HG02840 (cell line): ENCODE results near the gene GLRX2.

Source experiments
- ATAC-seq: cut with Tn5 transposase; IDR thresholded peaks from one replicate; pipeline ENCODE4 v1.9.1; 2021; ENCODE audit warnings: mild to moderate bottlenecking, moderate library complexity, moderate number of reproducible peaks; ENCODE audit not compliant: unreplicated experiment, low FRiP score

The GLRX2 gene

DNA sequence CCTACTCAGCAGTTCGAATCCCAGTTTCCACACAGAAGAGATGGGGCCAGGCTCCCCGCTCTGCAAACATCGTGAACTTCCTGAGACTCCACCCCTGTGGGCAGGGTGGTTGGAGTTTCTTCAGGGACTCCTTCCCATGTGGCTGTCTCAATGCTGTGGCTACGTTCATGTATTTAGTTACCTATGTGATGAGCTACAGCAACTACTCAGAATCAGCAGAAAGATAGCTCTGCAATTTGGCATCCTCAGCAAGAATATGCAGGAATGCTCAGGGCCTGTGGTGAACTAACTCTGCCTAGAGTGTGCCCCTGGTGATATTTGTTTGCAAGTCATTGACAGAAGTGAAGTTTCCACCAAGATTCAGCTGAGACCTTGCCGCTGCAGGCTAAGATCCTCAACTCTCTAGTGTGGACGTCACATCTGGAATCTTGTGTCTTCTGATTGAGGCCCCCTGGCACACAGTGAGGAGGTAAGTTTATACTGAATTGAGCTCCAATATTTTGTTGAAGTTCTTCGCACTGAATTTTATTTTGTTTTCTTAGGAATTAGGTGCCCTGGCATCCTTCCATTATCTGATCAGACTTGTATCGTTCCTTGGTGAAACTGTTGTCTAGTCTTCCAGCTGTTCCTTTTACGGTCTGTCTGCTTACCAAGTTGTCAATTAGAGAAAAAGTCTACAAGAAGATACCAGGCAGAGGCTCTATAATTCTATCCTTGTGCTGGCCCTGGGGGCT lies 8.2 kb upstream of the GLRX2 start:
- no peak for ATAC-seq

DNA sequence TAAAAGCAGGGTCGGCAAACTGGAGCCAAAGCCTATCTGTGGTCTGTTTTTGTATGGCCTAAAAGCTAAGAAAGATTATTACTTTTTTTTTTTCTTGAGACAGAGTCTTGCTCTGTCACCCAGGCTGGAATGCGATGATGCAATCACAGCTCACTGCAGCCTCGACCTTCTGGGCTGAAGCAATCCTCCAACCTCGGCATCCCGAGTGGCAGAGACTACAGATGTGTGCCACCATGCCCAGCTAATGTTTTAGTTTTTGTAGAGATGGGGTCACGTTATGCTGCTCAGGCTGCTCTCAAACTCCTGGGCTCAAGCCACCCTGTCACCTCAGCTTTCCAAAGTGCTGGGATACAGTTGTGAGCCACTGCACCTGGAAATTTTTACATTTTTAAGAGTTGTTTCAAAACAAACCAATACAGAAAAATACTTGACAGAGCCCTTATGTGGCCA lies 6.5 kb upstream of the GLRX2 start:
- no peak for ATAC-seq

DNA sequence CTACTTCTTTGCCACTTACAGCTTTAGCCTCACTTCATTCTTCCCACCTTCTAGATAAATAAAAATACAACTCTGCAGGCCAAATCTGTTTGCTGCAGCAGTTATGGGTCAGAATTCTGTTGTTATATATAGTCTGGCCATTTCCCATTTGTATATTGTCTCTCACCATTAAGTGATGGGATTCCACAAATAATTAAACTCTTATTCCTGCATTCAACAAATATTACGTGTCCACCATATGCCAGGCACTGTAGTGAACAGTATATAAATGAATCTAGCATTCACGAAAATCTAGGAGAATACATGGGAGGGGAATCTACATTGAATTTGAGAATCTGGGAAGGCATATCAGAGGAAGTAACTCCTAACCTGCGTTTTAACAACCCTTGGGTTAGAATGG lies 5.7 kb upstream of the GLRX2 start:
- no peak for ATAC-seq

DNA sequence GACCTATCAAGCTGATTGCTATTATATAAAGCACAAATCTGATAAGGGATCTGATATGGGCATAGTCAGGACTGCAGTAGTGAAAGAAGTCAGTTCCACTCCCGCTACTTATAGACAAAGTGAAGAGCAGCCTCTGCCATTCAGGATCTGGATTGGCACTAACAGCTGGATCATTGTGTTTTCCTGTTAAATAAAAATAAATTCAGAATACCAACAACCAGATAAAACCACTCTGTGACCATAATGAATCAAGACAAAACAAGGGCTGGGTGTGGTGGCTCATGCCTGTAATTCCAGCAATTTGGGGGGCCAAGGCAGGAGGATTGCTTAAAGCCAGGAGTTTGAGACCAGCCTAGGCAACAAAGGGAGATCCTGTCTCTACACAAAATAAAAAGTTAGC lies 5.0 kb upstream of the GLRX2 start:
- ATAC-seq, result no peak

DNA sequence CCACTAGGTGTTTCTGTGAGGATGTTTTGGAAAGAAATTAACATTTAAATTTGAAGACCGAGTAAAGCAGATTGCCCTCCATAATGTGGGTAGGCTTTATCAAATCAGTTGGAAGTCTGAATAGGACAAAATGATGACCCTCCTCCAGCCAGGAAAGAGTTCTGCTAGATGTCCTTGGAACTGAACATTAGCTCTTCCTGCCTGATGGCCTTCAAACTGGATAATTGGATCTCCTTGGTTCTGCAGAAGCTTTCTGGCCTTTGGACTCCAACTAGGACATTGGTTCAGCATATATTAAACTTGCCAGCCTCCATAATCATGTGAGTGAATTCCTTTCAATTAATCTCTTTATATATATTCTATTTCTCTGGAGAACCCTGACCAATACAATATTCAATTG lies 4.4 kb upstream of the GLRX2 start:
- no peak for ATAC-seq

DNA sequence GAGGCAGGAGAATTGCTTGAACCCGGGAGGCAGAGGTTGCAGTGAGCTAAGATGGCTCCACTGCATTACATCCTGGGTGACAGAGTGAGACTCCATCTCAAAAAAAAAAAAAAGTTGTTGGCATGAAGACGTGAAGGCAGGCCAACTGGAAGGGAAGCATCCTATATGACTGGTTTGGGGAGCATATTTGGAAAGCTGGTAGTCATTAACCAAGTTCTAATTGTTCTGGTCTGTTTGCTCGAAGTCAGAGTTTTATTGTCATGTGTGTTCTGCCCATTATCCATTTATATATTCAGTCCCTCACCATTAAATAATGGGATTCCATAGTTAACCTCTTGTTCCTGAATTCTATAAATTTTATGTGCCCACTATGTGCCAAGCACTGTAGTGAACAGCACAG lies 3.3 kb upstream of the GLRX2 start:
- ATAC-seq, result no peak

DNA sequence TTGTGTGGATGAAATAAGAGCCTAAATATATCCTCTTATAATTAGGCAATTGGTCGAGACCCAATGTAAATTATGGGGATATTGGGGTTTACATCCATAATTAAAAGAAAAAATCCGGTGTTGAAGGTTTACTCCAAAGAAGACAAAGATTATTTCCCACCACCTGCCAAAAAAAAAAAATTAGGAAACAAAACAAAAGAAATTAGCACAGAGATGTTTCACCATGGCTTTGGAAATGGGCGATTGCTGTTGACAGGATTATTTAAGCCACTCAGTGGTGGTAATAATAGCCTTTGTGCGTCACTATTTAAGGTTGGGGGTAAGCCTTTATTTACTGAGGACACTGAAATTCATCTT lies 585 bp upstream of the GLRX2 start:
- no peak for ATAC-seq

DNA sequence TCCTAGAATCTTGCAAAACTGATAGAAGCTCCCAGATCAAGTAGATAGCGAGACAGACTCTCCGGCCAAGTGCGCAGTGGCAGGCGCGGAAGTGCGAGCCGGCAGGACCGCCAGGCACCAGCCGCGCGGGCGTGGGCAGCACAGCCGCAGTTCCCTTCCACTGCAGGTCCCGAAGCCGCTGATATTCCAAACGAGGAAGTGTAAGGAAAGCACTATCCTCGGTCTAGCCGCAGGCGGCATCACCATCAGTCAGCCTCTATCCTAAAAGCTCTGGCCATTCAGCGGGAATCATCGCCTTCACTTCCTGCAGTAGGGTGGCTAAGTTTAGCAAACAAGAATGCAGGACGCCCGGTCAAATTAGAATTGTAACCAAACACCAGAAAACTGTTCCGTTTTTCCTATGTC lies 710 bp downstream of the GLRX2 start:
- ATAC-seq, result peak; percentile 28

DNA sequence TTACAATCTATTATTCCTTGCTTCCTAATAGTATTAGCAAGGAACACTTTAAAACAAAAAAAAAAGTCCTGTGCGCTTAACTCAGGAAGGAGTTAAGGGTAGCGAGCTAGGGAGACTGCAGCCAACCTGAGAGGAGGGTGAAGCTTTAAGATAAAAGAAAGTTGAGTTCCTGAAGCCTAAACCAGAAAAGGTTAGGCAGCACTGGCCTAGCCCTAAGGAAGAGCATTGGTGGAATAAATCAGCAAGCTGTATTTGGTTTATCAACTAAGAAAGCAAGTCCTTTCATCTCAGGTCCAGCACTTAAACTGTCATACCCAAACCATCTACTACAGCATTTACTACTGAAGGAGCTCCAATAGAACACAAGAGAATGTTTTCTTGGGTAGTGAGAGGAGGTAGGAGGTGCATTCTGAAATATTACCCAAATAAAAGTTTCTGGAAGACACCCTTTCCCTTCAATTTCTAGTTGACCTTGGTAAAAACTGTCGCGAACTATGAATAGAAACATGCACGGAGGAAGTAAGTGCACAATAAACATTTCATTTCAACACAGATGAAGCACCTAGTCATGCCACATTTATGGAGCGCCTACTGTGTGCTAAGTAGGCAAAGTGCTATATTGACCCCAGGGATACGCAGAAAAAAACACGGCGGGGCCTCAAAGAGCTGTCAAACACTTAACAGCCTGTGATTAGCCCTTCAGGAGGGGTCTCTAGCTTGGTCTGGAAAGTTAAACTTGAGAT lies 1.3 kb downstream of the GLRX2 start:
- ATAC-seq, result no peak

DNA sequence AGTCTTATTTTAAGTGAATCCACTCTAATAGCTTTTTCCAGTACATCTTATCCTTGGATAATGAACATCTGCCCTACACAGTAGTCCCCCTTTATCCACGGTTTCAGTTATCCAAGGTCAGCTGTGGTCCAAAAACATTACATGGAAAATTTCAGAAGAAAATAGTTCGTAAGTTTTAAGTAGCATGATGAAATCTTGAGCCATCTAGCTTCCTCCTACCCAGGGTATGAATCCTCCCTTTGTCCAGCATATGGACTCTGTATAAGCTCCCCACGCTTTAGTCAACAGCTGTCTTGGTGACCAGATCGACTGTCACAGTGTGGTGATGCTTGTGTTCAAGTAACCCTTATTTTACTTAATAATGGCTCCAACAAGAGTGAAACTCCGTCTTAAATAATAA lies 2.6 kb downstream of the GLRX2 start:
- ATAC-seq, result no peak

DNA sequence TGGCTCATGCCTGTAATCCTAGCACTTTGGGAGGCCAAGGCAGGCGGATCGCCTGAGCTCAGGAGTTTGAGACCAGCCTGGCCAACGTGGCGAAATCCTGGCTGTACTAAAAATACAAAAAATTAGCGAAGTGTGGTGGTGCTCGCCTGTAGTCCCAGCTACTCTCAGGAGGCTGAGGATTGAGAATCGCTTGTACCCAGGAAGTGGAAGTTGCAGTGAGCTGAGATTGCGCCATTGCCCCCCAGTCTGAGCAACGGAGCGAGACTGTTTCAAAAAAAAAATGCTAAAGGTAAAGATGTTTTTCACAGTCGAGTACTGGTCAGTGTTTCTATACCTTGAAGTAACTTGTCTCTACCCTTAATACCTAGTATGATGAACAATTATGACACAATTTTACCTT lies 11.1 kb downstream of the GLRX2 start:
- ATAC-seq, result no peak

DNA sequence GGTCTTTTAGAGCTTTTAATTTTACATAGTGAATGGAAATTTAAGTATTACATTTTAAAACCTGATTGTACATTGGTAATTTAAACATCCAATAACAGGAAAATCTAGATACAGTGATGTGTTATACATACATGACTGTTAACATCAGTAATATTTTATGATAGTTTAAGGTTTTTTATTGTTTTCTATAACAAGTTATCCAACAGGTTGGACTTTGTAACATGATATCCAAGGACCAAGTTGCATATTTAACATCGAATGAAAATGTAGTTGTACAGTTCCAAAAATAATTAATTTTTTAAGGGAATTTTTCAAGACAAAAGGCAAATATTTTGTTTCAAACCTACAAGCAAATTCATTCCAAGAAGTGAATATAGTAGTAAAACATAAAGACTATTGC lies 14.3 kb downstream of the GLRX2 start:
- no peak for ATAC-seq

DNA sequence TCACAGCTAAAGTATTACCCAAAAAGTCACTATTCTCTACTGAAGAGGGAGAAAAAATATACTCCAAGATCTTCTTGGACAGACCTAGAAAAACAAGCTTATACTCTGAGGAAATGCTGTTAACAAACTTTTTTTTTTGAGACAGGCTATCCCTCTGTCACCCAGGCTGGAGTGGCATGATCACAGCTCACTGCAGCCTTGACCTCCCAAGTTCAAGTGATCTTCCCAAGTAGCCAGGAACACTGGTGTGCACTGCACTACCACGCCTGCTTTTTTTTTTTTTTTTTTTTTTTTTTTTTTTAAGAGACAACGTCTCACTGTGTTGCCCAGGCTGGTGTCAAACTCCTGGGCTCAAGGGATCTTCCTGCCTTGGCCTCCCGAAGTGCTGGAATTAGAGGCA lies 17.3 kb downstream of the GLRX2 start:
- no peak for ATAC-seq

DNA sequence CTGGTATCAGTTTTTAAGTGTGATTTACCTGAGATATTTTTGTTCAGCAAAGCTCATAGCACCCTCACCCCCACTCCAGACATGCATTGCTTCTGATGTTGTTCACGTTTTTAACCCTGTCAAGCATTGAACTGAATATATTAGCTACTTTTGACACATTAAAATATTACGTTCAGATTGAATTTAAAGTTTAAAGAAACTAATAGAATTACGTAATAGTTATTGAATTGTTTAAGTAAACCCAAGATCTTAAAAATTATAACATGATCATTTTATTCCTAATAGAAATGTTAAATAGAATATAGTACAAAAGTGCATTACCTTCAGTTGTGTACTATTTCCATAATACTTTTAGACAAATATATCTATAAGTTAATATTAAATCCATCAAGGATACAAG lies 18.9 kb downstream of the GLRX2 start:
- no peak for ATAC-seq

DNA sequence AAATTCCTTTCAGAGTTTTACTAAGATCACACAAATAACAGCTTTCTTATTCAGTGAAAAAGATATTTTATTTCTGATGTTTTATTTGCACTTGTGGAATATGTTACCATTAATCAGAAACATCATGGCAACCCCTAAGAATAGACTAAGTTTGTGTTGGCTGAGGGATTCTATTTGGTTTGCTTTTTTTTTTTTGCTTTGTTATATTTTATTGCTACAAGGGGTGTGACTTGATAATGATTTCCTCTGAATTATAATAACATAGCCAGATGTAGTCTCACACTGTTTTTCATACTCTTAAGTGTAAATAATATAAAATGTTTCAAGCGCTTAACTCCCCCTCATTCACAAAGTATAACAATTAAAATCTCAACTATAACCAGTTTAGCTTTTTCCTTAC lies 20.0 kb downstream of the GLRX2 start:
- ATAC-seq, result no peak

DNA sequence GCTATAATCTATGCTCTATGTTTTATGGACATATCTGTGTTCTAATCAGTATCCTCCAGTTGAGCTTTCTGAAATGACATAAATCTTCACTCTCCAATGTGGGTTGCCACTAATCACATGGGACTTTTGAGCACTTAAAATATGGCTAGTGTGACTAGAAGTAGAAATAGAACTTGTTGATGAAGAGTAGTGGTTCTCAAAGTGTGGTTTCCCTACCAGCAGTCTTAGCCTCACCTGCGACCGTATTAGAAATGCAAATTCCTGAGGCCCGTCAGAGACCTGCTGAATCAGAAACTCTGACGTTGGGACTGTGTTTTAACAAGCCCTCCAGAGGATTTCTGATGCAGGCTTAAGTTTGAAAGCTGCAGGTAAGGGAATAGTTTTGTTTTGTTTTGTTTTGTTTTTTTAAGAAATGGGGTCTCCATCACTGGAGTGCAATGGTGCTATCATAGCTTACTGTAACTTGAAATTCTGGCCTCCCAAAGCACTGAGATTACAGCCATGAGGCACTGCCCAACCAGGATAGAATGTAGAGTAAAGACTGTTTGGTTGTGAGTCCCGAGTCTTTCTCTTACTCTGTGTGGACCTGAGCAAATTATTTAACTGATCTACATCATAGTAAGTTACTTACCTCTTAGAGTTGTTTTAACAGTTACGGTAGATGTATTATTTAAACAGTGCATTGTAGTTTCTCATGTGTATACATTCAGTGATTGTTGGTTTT lies 21.7 kb downstream of the GLRX2 start:
- ATAC-seq, result peak; percentile 91

DNA sequence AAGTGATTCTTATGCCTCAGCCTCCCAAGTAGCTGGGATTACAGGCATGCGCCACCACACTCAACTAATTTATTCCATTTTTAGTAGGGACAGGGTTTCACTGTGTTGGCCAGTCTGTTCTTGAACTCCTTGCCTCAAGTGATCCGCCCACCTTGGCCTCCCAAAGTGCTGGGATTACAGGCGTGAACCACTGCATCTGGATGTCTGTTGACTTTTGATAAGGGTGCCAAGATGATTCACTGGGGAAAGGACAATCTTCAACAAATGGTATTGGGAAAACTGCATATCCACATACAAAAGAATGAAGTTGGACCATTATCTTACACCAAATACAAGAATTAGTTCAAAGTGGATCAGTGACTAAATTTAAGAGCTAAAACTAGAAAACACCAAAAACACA lies 26.0 kb downstream of the GLRX2 start:
- ATAC-seq, result no peak

DNA sequence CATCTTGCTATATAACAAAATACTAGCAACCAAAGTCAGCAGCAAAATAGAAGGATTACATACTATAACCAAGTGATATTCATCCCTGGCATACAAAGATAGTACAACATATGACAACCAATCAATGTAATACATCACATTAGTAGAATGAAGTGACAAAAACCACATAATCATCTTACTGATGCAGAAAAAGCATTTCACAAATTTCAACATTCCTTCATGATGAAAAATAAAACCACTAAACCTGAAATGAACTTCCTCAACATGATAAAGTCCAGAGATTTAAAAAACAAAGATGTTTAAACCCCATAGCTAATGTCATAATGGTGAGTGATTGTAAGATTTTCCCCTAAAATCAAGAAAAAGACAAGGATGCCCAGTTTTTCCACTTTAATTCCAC lies 27.2 kb downstream of the GLRX2 start:
- no peak for ATAC-seq

DNA sequence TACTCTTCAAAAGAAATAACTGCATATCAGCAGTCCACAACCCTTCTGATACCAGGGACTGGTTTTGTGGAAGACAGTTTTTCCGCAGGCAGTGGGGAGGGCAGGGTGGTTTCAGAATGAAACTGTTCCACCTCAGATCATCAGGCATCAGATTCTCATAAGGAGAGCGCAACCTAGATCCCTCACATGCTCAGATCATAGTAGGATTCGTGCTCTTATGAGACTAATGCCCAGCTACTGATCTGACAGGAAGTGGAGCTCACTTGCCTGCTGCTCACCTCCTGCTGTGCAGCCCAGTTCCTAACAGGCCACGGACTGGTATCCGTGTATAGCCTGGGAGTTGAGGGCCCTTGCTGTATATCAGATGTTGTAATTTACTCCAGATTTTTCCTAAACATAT lies 34.3 kb downstream of the GLRX2 start:
- no peak for ATAC-seq

DNA sequence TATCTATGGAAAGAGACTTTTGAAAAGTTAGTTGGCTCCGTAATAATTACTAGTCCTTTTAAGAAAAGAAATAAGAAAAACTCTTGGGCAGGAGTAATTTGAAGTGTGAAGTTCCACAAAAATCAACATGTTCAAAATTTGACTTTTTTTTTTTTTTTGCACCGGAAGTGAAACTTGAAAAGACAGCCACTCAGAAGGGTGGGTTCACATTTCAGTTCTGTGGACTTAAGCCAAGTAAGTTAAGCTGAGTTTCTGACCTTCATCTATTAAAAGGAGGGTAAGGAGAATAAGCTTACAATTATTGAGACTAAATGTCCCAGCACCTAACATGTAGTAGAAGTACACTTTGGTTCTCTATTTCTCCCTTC lies 34.8 kb downstream of the GLRX2 start:
- ATAC-seq, result no peak

DNA sequence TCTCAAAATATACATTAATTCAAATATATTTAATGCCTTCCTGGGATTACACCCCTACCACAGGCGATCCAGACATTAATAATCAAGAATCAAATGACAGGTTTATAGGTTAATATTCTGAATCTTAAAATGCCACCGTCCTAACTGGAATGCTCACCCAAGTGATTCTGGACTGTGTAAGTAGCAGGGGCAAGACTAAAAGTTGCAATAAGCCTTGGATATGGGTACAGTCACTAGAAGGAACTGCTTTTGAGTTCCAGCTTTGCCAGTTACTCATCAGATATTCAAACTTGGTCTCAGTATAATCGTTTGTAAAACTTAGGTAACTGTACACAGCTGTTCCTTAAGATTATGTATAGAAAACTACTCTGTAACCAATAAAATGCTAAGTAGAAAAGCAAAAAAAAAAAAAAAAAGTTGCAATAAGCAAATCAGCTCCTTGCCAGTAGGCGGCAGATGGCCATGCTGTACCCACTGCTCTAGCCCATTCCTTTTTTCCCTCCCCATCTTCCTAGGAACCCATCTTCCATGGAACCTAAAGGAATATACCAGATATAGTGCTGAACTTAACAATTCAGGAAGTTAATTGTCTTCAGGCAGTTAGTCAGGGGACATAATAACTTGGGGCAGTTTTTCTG lies 35.3 kb downstream of the GLRX2 start:
- ATAC-seq, result no peak
